IMR-90 (cell line): Measurements from ENCODE around the gene DYNLT4. TPM values are rescaled to one million over a fixed set of nuclear protein-coding genes. Genes with fewer than 3 reads are reported as not detected.

ENCODE experiments used
- ATAC-seq: fragments of 200-7000 bp; cut with Tn5 transposase; 2 replicates; pipeline ENCODE4 v1.9.1; 2020; ENCODE audit warnings: low read depth, mild to moderate bottlenecking, moderate library complexity
- BruUV-seq: library from RNA; stranded (reverse); fragments of 400-500 nt; replicated peaks from 2 replicates; lab custom pipeline; 2021; lab: Mats Ljungman, UMichigan
- CTCF ChIA-PET: fragments of 300-600 bp; formaldehyde crosslinking; extraction: SDS; loops from one replicate; lab custom pipeline; 2021; ENCODE audit warnings: antibody characterized with exemption; lab: Yijun Ruan, JAX
- POLR2A ChIA-PET: fragments of 300-600 bp; sonication (Branson Sonifier 250); formaldehyde crosslinking; loops from one replicate; lab custom pipeline; 2022; ENCODE audit warnings: antibody characterized with exemption; ENCODE audit not compliant: unreplicated experiment; lab: Charles Lee
- DNase-seq: peaks from one replicate; pipeline ENCODE4 v3.0.0; 2013
- H2AFZ ChIP-seq: replicated peaks from 2 replicates; pipeline ENCODE3; 2013; ENCODE audit warnings: low read length, mild to moderate bottlenecking; ENCODE audit not compliant: poor library complexity
- H2AK5ac ChIP-seq: 2 replicates; pipeline ENCODE4 v1.6.1; 2013; ENCODE audit warnings: low read depth, low read length, inconsistent platforms
- H2AK9ac ChIP-seq: replicated peaks from 2 replicates; pipeline ENCODE3; 2013; ENCODE audit warnings: mild to moderate bottlenecking, low read depth, low read length, moderate library complexity; ENCODE audit not compliant: poor library complexity
- H2BK120ac ChIP-seq: 2 replicates; pipeline ENCODE4 v1.6.1; 2013; ENCODE audit warnings: low read depth, low read length, inconsistent platforms
- H2BK15ac ChIP-seq: 3 replicates; pipeline ENCODE4 v1.6.1; 2013; ENCODE audit warnings: low read depth, low read length, inconsistent platforms
- H2BK20ac ChIP-seq: 2 replicates; pipeline ENCODE4 v1.6.1; 2013; ENCODE audit warnings: low read depth, mild to moderate bottlenecking, inconsistent platforms, low read length, moderate library complexity
- H2BK5ac ChIP-seq: 2 replicates; pipeline ENCODE4 v1.6.1; 2013; ENCODE audit warnings: mild to moderate bottlenecking, low read depth, low read length, inconsistent platforms; ENCODE audit not compliant: poor library complexity, severe bottlenecking
- H3K14ac ChIP-seq: replicated peaks from 2 replicates; pipeline ENCODE4 v1.6.1; 2013; ENCODE audit warnings: low read depth, low read length, inconsistent platforms
- H3K18ac ChIP-seq: 2 replicates; pipeline ENCODE4 v1.6.1; 2013; ENCODE audit warnings: low read depth, low read length, control low read depth
- H3K23ac ChIP-seq: 2 replicates; pipeline ENCODE4 v1.6.1; 2013; ENCODE audit warnings: low read depth, low read length, inconsistent platforms
- H3K27ac ChIP-seq: 2 replicates; pipeline ENCODE4 v1.5.1; 2013; ENCODE audit warnings: mild to moderate bottlenecking, control low read depth, low read length; ENCODE audit not compliant: insufficient read depth
- H3K27me3 ChIP-seq: 2 replicates; pipeline ENCODE4 v1.6.1; 2013; ENCODE audit warnings: low read length; ENCODE audit not compliant: control insufficient read depth, insufficient read depth
- H3K36me3 ChIP-seq: 2 replicates; pipeline ENCODE4 v1.6.1; 2013; ENCODE audit warnings: low read length, mixed read lengths; ENCODE audit not compliant: control insufficient read depth, insufficient read depth
- H3K4ac ChIP-seq: 2 replicates; pipeline ENCODE4 v1.6.1; 2013; ENCODE audit warnings: low read depth, low read length, inconsistent platforms
- H3K4me1 ChIP-seq: 2 replicates; pipeline ENCODE4 v1.6.1; 2013; ENCODE audit warnings: low read length, mixed read lengths; ENCODE audit not compliant: control insufficient read depth, insufficient read depth
- H3K4me2 ChIP-seq: 2 replicates; pipeline ENCODE4 v1.6.1; 2013; ENCODE audit warnings: low read depth, mild to moderate bottlenecking, control low read depth, low read length, moderate library complexity
- H3K4me3 ChIP-seq: 2 replicates; pipeline ENCODE4 v1.5.1; 2013; ENCODE audit warnings: low read depth, mild to moderate bottlenecking, control low read depth, low read length, moderate library complexity; ENCODE audit not compliant: insufficient read depth
- H3K56ac ChIP-seq: 2 replicates; pipeline ENCODE4 v1.6.1; 2013; ENCODE audit warnings: low read length, inconsistent platforms; ENCODE audit not compliant: insufficient read depth; ENCODE audit errors: extremely low read depth
- H3K79me1 ChIP-seq, 2 experiments: 2 replicates each; pipeline ENCODE4 v1.6.1; 2013; ENCODE audit warnings: low read length in 2 of 2, inconsistent platforms in 1 of 2, low read depth in 1 of 2
- H3K9ac ChIP-seq: 2 replicates; pipeline ENCODE4 v1.6.1; 2013; ENCODE audit warnings: low read depth, low read length, control low read depth
- H3K9me1 ChIP-seq: 2 replicates; pipeline ENCODE4 v1.6.1; 2013; ENCODE audit warnings: low read length, inconsistent platforms; ENCODE audit not compliant: insufficient read depth
- H3K9me3 ChIP-seq: 2 replicates; pipeline ENCODE4 v1.6.1; 2013; ENCODE audit warnings: low read length; ENCODE audit not compliant: control insufficient read depth, insufficient read depth
- H4K20me1 ChIP-seq: 2 replicates; pipeline ENCODE4 v1.6.1; 2013; ENCODE audit warnings: low read length, inconsistent platforms; ENCODE audit not compliant: insufficient read depth
- H4K5ac ChIP-seq: 2 replicates; pipeline ENCODE4 v1.6.1; 2013; ENCODE audit warnings: mild to moderate bottlenecking, low read depth, low read length, control low read depth
- H4K8ac ChIP-seq, 2 experiments: 2 replicates each; pipeline ENCODE4 v1.6.1; 2013; ENCODE audit warnings: low read depth in 2 of 2, low read length in 2 of 2, control low read depth in 1 of 2, inconsistent platforms in 1 of 2
- H4K91ac ChIP-seq: 2 replicates; pipeline ENCODE4 v1.6.1; 2013; ENCODE audit warnings: low read depth, low read length, inconsistent platforms; ENCODE audit not compliant: insufficient read depth
- CHD1 ChIP-seq: IDR thresholded peaks from 2 replicates; pipeline ENCODE4 v1.6.1; 2012; ENCODE audit warnings: low read depth, low read length, improper control_type of control experiment
- POLR2A ChIP-seq: IDR thresholded peaks from 2 replicates; pipeline ENCODE4 v1.6.1; 2012; ENCODE audit warnings: mild to moderate bottlenecking, low read depth, low read length
- WGBS, 2 experiments: methylation state at CpG; one replicate each; pipeline versions ENCODE4 v1.1.5 to v1.1.7; 2013; ENCODE audit warnings: missing lambda C conversion rate in 2 of 2; ENCODE audit not compliant: insufficient read length in 1 of 2; ENCODE audit errors: extremely low coverage in 2 of 2; 5-methylcytosine and 5-hydroxymethylcytosine counted together
- dilution Hi-C: fragments of 300-500 bp; cut with HindIII; formaldehyde crosslinking; loops from one replicate; pipeline ENCODE4 v1.14.3; 2018; ENCODE audit warnings: low sequenced_read_pairs; ENCODE audit not compliant: unreplicated experiment
- in situ Hi-C: fragments of 300-500 bp; cut with MboI; formaldehyde crosslinking; loops from 3 replicates; pipeline ENCODE4 v1.14.3; 2019; ENCODE audit warnings: low sequenced_read_pairs, inconsistent platforms, mixed read lengths
- intact Hi-C: fragments of 100-400 bp; cut with micrococcal nuclease; formaldehyde crosslinking; loops from 2 replicates; pipeline ENCODE4 v1.10.0; 2022
- polyA plus RNA-seq, 3 experiments: library from polyadenylated mRNA; depleted of rRNA; stranded (reverse); fragments of >200 nt; gene quantifications; 2 replicates each; pipeline ENCODE4 v1.2.3, GENCODE V29; 2012; ENCODE audit warnings: low replicate concordance in 1 of 3
- total RNA-seq: library from RNA; depleted of rRNA; stranded (reverse); fragments of >200 nt; gene quantifications from 2 replicates; pipeline ENCODE4 v1.2.3, GENCODE V29; 2012

Gene DYNLT4
- total and polyA plus RNA-seq, 2 of the 4 experiments (the other 2 are of a cell fraction): not detected

GRCh38 chr1:44810101-44810761 is 3.1 kb upstream of the DYNLT4 start:
- peak overlapping the region; percentile 100 for H4K91ac ChIP-seq
- no peaks in the 10 kb centered on the region for H3K27me3 ChIP-seq
- peak overlapping the region; percentile 86 for H3K27ac ChIP-seq
- peak overlapping the region; percentile 94 to 97; a peak in 3 of 4 replicates for H4K8ac ChIP-seq
- dilution Hi-C loops: no loop called here
- H2BK5ac ChIP-seq: peak overlapping the region; percentile 96
- H3K4ac ChIP-seq: peak overlapping the region; percentile 100
- peak overlapping the region; percentile 98; the same call in 2 of the 3 replicates for H2BK15ac ChIP-seq
- H3K9ac ChIP-seq: 0 out of 2 replicates have a peak overlapping the region, but pooled peaks have one; percentile 96
- H3K9me3 ChIP-seq: no peaks in the 10 kb centered on the region
- no peak for TF ChIP-seq CHD1
- TF ChIP-seq POLR2A: peak; percentile 12; the same call in 1 of the 2 replicates
- peak overlapping the region; percentile 98 for H2AK9ac ChIP-seq
- peaks cover 13% of the 10 kb centered on the region for H3K36me3 ChIP-seq
- POLR2A ChIA-PET: interaction anchor here (2.4 to 3.7 kb wide), 2 partner anchors 8 to 10 kb away, joined by 17 to 30 read pairs; partner anchors contain the start of gene PLK3
- peak overlapping the region; percentile 93 for H4K5ac ChIP-seq
- H4K20me1 ChIP-seq: peaks cover 9% of the 10 kb centered on the region; the same call in 1 of the 2 replicates
- in situ Hi-C loops: no loop called here
- H2AFZ ChIP-seq: peak overlapping the region; percentile 9
- BruUV-seq: no TSS peak
- H3K18ac ChIP-seq: peak overlapping the region; percentile 94; the same call in 1 of the 2 replicates
- peak overlapping the region; percentile 37 for H3K56ac ChIP-seq
- H2AK5ac ChIP-seq: peak overlapping the region; percentile 100
- peaks cover 58% of the 10 kb centered on the region for H3K4me1 ChIP-seq
- DNase-seq (no peak), ATAC-seq (no peak)
- peak overlapping the region; percentile 98 for H3K14ac ChIP-seq
- peaks cover 19 to 62% of the 10 kb centered on the region in 2 experiments for H3K79me1 ChIP-seq
- 47% methylated on average over 6 of the region's 12 CpGs; no CpG with 5 or more reads in 1 of the 2 experiments for WGBS, 2 experiments
- CTCF ChIA-PET: interaction anchor here (0.7 to 1.7 kb wide), 3 partner anchors 9 to 17 kb away, joined by 3 to 6 read pairs (median 4); no protein-coding TSS in a partner anchor
- H2BK120ac ChIP-seq: peak overlapping the region; percentile 98
- intact Hi-C loops: no loop called here
- peak overlapping the region; percentile 73; the same call in 1 of the 2 replicates for H2BK20ac ChIP-seq
- peak overlapping the region; percentile 98 for H3K23ac ChIP-seq
- H3K9me1 ChIP-seq: peaks cover 34% of the 10 kb centered on the region
- peak overlapping the region; percentile 86 for H3K4me2 ChIP-seq
- H3K4me3 ChIP-seq: no peak overlapping the region
